Vagina (tissue), 2 donors: Measurements from ENCODE around the gene PRSS56. TPM values are rescaled to one million over a fixed set of nuclear protein-coding genes. Genes with fewer than 3 reads are reported as not detected.

Experiments
- DNase-seq, 2 donors: peaks; one replicate each; pipeline ENCODE4 v3.0.0-alpha.2; 2017; ENCODE audit errors: extremely low spot score in 2 of 2
- H3K27ac ChIP-seq: fragments of 200-600 bp; sonication (generic); one replicate; pipeline ENCODE4 v1.5.1; 2019
- H3K27me3 ChIP-seq: fragments of 200-600 bp; sonication (generic); one replicate; pipeline ENCODE4 v1.5.1; 2019
- H3K36me3 ChIP-seq, 2 donors: fragments of 200-600 bp; sonication (generic); one replicate each; pipeline ENCODE4 v1.5.1; 2017 to 2019
- H3K4me1 ChIP-seq: fragments of 200-600 bp; sonication (generic); one replicate; pipeline ENCODE4 v1.5.1; 2019
- H3K4me3 ChIP-seq, 2 donors: fragments of 200-600 bp; sonication (generic); 1 replicate in 1 of 2; 2 replicates in 1 of 2; pipeline ENCODE4 v1.5.1; 2016 to 2019
- H3K9me3 ChIP-seq: fragments of 200-600 bp; sonication (generic); one replicate; pipeline ENCODE4 v1.5.1; 2019
- POLR2A ChIP-seq, 2 donors: fragments of 450-650 bp; IDR thresholded peaks; one replicate each; pipeline ENCODE4 v1.6.1; 2017; ENCODE audit warnings: antibody characterized with exemption in 2 of 2, mild to moderate bottlenecking in 2 of 2, moderate library complexity in 2 of 2
- POLR2AphosphoS5 ChIP-seq, 2 donors: sonication (generic); formaldehyde crosslinking; IDR thresholded peaks; one replicate each; pipeline ENCODE4 v1.9.0; 2017; ENCODE audit warnings: antibody characterized with exemption in 2 of 2, mild to moderate bottlenecking in 2 of 2, low read depth in 1 of 2; ENCODE audit not compliant: insufficient read depth in 1 of 2
- intact Hi-C: fragments of 100-400 bp; cut with DNase I; formaldehyde crosslinking; loops from one replicate; pipeline ENCODE4 v1.15.1; 2023
- total RNA-seq: library from RNA; depleted of rRNA; stranded (reverse); fragments of >200 nt; gene quantifications from one replicate; pipeline ENCODE4 v1.2.3, GENCODE V29; 2016
- TF ChIP-seq, protein P1 (sequence below), 3 experiments: fragments of 450-650 bp in 2 of 3; fragments of 200-600 bp in 1 of 3; sonication (generic) in 1 of 3; IDR thresholded peaks; one replicate each; pipeline ENCODE4 v1.5.1; 2017 to 2019; ENCODE audit warnings: antibody characterized with exemption in 3 of 3, mild to moderate bottlenecking in 2 of 3, moderate library complexity in 2 of 3

Gene PRSS56
- total RNA-seq, 1 donor from 2014 or later, result not detected

DNA sequence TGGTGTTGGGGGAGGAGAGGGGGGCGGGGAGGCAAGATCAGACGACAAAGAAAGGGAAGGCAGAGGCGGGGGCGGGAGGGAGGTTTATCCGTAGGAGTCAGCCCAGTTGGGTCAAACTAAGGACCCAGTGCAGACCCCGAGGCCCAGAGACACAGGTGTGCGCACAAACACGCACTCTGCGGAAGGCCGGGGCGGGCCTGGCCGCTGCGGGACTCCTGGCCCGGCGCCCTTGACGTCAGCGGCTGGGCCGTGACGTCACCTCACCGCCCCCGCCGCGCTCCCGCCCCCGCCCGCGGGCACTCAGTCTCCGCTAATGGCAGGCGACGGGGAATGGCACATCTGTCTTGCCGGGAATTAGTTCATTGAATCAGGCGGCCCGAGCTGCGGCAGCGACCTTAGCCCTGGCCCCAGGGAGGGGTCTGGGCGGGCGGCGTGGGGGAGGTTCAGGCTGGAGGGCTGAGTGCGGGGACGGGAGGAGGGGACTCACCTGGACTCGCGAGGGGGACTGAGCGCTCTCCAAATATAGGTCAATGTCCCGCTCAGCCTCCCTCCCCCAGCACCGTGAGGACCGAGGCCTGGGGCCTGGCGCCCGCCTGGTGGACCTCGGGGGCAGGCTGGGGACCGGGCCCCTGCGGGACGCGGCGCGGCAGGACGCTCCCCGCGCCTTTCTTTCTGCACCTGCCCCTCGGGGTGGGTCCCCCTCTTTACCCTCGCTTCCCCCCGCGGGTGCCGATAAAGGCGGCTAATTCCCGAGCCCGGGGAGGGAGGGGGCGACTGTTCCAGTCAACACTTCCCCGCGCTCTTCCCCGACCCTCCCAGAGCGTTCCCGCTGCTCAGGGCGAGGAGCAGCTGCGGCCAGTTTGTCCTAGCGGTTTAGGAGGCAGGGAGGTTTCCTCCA, 17.0 kb upstream of the PRSS56 start:
- H3K27ac ChIP-seq, result no peak overlapping the region

DNA sequence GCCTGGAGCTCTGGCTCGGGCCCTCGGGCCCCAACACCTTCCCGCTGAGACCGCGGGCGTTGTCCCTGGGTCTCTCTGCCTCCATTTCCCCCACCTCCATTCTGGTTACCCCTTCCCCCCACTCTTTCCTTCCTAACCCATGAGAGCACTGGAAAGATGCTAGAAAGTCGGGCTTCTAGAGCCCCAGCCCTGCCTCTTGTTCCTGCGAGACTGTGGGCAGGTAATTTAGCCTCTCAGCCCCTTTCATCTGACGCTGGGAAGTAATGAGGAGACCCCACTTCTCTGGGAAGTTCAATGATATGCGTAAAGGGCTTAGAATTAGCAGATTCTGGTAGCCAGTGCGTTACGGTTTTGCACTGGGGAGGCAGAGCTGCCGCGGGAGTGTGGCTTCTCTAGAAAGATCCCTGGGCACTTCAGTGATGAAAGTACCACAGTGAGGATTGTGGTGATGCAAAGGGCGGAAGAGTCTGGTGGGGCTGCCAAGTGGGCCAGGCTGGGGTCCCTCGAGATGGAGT, 16.3 kb upstream of the PRSS56 start:
- H3K27me3 ChIP-seq, result no peaks in the 10 kb centered on the region
- H3K27ac ChIP-seq, result no peak overlapping the region
- no peaks in the 10 kb centered on the region for H3K9me3 ChIP-seq
- TF ChIP-seq POLR2A (IDR thresholded peaks at IDR 0.05) (no peak), POLR2AphosphoS5 (IDR thresholded peaks at IDR 0.05; ENCODE audit: insufficient read depth in 1 of 2, low read depth in 1 of 2) (no peak)
- TF ChIP-seq, protein P1, sequence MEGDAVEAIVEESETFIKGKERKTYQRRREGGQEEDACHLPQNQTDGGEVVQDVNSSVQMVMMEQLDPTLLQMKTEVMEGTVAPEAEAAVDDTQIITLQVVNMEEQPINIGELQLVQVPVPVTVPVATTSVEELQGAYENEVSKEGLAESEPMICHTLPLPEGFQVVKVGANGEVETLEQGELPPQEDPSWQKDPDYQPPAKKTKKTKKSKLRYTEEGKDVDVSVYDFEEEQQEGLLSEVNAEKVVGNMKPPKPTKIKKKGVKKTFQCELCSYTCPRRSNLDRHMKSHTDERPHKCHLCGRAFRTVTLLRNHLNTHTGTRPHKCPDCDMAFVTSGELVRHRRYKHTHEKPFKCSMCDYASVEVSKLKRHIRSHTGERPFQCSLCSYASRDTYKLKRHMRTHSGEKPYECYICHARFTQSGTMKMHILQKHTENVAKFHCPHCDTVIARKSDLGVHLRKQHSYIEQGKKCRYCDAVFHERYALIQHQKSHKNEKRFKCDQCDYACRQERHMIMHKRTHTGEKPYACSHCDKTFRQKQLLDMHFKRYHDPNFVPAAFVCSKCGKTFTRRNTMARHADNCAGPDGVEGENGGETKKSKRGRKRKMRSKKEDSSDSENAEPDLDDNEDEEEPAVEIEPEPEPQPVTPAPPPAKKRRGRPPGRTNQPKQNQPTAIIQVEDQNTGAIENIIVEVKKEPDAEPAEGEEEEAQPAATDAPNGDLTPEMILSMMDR (IDR thresholded peaks at IDR 0.05), result no peak
- DNase-seq, result no peak
- peak overlapping the region; percentile 36 to 51 for H3K4me3 ChIP-seq
- no peaks in the 10 kb centered on the region for H3K36me3 ChIP-seq
- intact Hi-C loops, result no loop called here
- peaks cover 16% of the 10 kb centered on the region for H3K4me1 ChIP-seq

More for the DNA sequence above, 17.0 kb upstream of the PRSS56 start:
- H3K4me1 ChIP-seq, result peaks cover 16% of the 10 kb centered on the region
- intact Hi-C loops, result no loop called here
- H3K4me3 ChIP-seq, result peak overlapping the region; percentile 36 to 51
- H3K27me3 ChIP-seq, result no peaks in the 10 kb centered on the region
- no peaks in the 10 kb centered on the region for H3K9me3 ChIP-seq
- TF ChIP-seq, protein P1 (IDR thresholded peaks at IDR 0.05), result no peak
- TF ChIP-seq POLR2AphosphoS5 (IDR thresholded peaks at IDR 0.05; ENCODE audit: insufficient read depth in 1 of 2, low read depth in 1 of 2) (no peak), POLR2A (IDR thresholded peaks at IDR 0.05) (no peak)
- no peaks in the 10 kb centered on the region for H3K36me3 ChIP-seq
- DNase-seq, result no peak

DNA sequence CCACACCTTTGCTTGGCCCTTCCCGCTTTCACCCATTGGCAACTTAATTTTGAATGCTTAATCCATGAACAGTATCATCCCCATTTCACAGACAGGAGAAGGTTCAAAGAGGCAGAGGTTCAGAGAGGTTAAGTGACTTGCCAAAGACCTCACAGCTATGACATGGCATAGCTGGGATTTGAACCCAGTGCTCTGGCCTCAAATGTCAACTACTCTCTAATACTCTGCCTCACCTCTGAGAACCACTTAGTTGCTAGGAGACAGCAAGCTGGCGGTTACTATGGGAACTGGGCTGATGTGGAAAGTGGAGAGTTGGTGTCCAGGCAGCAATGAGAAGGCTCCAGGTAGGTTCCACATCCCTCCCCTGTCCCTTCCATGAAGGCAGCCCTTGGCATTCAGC, 15.8 kb upstream of the PRSS56 start:
- Histone ChIP-seq H3K36me3 (no peaks in the 10 kb centered on the region), H3K27ac (no peak overlapping the region), H3K4me3 (no peak overlapping the region), H3K4me1 (peaks cover 16% of the 10 kb centered on the region), H3K9me3 (no peaks in the 10 kb centered on the region), H3K27me3 (no peaks in the 10 kb centered on the region)
- no peak for DNase-seq
- intact Hi-C loops, result no loop called here
- no peak for TF ChIP-seq POLR2A (IDR thresholded peaks at IDR 0.05)
- no peak for TF ChIP-seq POLR2AphosphoS5 (IDR thresholded peaks at IDR 0.05; ENCODE audit: insufficient read depth in 1 of 2, low read depth in 1 of 2)
- TF ChIP-seq, protein P1 (IDR thresholded peaks at IDR 0.05), result no peak

DNA sequence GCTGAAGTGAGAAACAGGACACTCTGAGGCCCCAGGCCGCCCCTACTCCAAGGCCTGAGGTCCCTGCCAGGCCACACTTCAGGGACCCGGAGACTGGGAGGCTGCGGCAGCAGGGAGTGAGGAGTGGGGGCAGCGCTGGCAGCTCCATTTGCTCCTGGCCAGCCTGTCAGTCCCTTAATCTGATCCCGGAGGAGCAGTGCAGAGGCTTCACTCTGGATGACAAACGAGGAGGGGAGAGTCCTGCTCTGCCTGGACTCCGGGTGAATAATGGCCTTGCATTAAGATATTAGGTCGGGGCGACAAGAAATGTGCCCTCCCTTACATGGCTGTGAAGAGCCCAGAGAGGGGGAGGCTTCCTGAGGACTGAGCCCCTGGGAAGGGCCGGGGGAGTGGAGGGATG, 14.3 kb upstream of the PRSS56 start:
- Histone ChIP-seq H3K27ac (no peak overlapping the region), H3K9me3 (no peaks in the 10 kb centered on the region), H3K4me1 (peaks cover 16% of the 10 kb centered on the region), H3K27me3 (no peaks in the 10 kb centered on the region), H3K36me3 (no peaks in the 10 kb centered on the region), H3K4me3 (no peak overlapping the region)
- no peak for DNase-seq
- intact Hi-C loops, result no loop called here
- TF ChIP-seq POLR2AphosphoS5 (IDR thresholded peaks at IDR 0.05; ENCODE audit: insufficient read depth in 1 of 2, low read depth in 1 of 2) (no peak), POLR2A (IDR thresholded peaks at IDR 0.05) (no peak)
- TF ChIP-seq, protein P1 (IDR thresholded peaks at IDR 0.05), result no peak

DNA sequence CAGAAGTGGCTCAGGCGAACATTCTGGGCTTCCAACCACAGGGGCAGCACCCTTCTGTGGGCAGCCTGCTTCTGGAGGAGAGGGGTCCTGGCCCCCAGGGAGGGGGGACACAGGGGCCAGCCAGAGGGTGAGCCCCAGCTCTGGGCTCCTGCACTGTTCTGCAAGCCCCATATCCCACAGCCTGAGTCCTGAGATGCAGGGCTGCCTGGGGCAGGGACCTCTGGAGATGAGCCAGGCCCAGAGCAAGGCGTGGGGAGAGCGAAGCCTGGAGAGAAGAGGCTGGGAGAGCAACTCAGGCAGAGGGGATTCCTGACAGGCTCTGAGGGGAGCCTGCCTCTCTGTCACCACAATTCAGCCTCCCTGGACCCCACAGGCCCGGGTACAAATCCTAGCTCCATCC, 13.5 kb upstream of the PRSS56 start:
- no peaks in the 10 kb centered on the region for H3K9me3 ChIP-seq
- H3K27ac ChIP-seq, result no peak overlapping the region
- intact Hi-C loops, result no loop called here
- H3K4me1 ChIP-seq, result peaks cover 16% of the 10 kb centered on the region
- no peaks in the 10 kb centered on the region for H3K36me3 ChIP-seq
- no peaks in the 10 kb centered on the region for H3K27me3 ChIP-seq
- DNase-seq, result no peak
- TF ChIP-seq, protein P1 (IDR thresholded peaks at IDR 0.05), result no peak
- TF ChIP-seq POLR2AphosphoS5 (IDR thresholded peaks at IDR 0.05; ENCODE audit: insufficient read depth in 1 of 2, low read depth in 1 of 2), result no peak
- TF ChIP-seq POLR2A (IDR thresholded peaks at IDR 0.05), result no peak
- no peak overlapping the region for H3K4me3 ChIP-seq
